DND-41 (cell line): ENCODE results near the gene COMMD9.
A peak's percentile ranks its signal among the peaks of the same experiment; 100 is the strongest.

Experiments used
- ATAC-seq: fragments of 200-7000 bp; cut with Tn5 transposase; 3 replicates; pipeline ENCODE4 v1.9.1; 2021; ENCODE audit warnings: low read depth; ENCODE audit not compliant: insufficient read depth
- DNase-seq: peaks from one replicate; pipeline ENCODE4 v3.0.0-alpha.2; 2020
- H2AFZ ChIP-seq: 2 replicates; pipeline ENCODE4 v1.6.0; 2012; ENCODE audit warnings: low read depth, low read length
- H3K27ac ChIP-seq: 2 replicates; pipeline ENCODE4 v1.5.1; 2012; ENCODE audit warnings: low read length, inconsistent platforms
- H3K27me3 ChIP-seq: fragments of 200-600 bp; sonication (generic); 2 replicates; pipeline ENCODE4 v1.6.0; 2012; ENCODE audit warnings: low read length, mild to moderate bottlenecking, inconsistent platforms; ENCODE audit not compliant: insufficient read depth, poor library complexity
- H3K36me3 ChIP-seq: 2 replicates; pipeline ENCODE4 v1.5.1; 2012; ENCODE audit warnings: low read length, inconsistent platforms; ENCODE audit not compliant: insufficient read depth
- H3K4me1 ChIP-seq: 2 replicates; pipeline ENCODE4 v1.5.1; 2012; ENCODE audit warnings: mild to moderate bottlenecking, low read length; ENCODE audit not compliant: insufficient read depth
- H3K4me2 ChIP-seq: 2 replicates; pipeline ENCODE4 v1.6.0; 2012; ENCODE audit warnings: mild to moderate bottlenecking, moderate library complexity, low read length, inconsistent platforms; ENCODE audit not compliant: insufficient read depth
- H3K4me3 ChIP-seq, 2 experiments: fragments of 200-600 bp in 1 of 2; shearing (Covaris generic) in 1 of 2; 2 replicates each; pipeline ENCODE4 v1.5.1; 2012 to 2016; ENCODE audit warnings: inconsistent platforms in 2 of 2, low read length in 2 of 2, mild to moderate bottlenecking in 2 of 2, low read depth in 1 of 2, moderate library complexity in 1 of 2
- H3K79me2 ChIP-seq: 2 replicates; pipeline ENCODE4 v1.6.0; 2012; ENCODE audit warnings: low read length, inconsistent platforms; ENCODE audit not compliant: insufficient read depth
- H3K9ac ChIP-seq: 2 replicates; pipeline ENCODE4 v1.6.0; 2012; ENCODE audit warnings: low read depth, mild to moderate bottlenecking, inconsistent platforms, low read length, moderate library complexity
- H3K9me3 ChIP-seq: 2 replicates; pipeline ENCODE4 v1.5.1; 2012; ENCODE audit warnings: low read length, moderate library complexity, mild to moderate bottlenecking, inconsistent platforms; ENCODE audit not compliant: insufficient read depth, severe bottlenecking
- H4K20me1 ChIP-seq: 2 replicates; pipeline ENCODE4 v1.6.0; 2012; ENCODE audit warnings: low read length; ENCODE audit not compliant: insufficient read depth
- CTCF ChIP-seq: IDR thresholded peaks from 2 replicates; pipeline ENCODE4 v1.5.1; 2012; ENCODE audit warnings: borderline replicate concordance, low read length, moderate library complexity, mild to moderate bottlenecking; ENCODE audit not compliant: poor library complexity, severe bottlenecking; ENCODE audit errors: extremely low read depth
- EZH2 ChIP-seq: IDR thresholded peaks from 3 replicates; pipeline ENCODE4 v1.6.1; 2012; ENCODE audit warnings: borderline replicate concordance, low read depth, mild to moderate bottlenecking, moderate library complexity, low read length, inconsistent platforms; ENCODE audit not compliant: severe bottlenecking

Gene COMMD9

DNA sequence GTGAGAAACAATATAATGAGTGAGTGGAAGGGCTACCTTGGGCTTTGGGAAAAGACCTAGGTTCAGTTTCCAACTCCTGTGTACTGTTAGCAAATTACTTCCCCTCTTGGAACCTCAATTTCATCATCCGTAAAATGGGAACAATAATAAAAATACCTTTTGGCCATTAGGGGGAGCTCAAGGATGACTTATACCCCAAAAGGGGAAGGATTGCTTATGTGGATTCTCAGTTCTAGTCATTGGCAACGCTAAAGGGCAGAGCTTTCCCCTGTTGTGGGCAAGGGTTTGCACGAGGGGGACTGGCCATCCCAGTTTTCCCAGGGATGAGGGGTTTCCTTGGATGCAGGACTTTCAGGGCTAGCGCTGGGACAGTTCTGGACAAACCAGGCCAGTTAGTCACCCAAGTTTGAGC lies 3.1 kb upstream of the COMMD9 start:
- H3K79me2 ChIP-seq = peaks cover 16% of the 10 kb centered on the region
- no peak overlapping the region for H3K27ac ChIP-seq
- H3K9me3 ChIP-seq = no peaks in the 10 kb centered on the region
- no peaks in the 10 kb centered on the region for H4K20me1 ChIP-seq
- H3K4me2 ChIP-seq = no peak overlapping the region
- ATAC-seq = peak; percentile 23; the same call in 1 of the 3 replicates
- no peak overlapping the region for H3K4me3 ChIP-seq
- DNase-seq = peak; percentile 13
- no peak overlapping the region for H3K9ac ChIP-seq
- H3K4me1 ChIP-seq = peaks cover 23% of the 10 kb centered on the region
- peaks cover 3% of the 10 kb centered on the region for H3K27me3 ChIP-seq
- TF ChIP-seq EZH2 (no peak), CTCF (peak; percentile 67)
- no peak overlapping the region for H2AFZ ChIP-seq
- no peaks in the 10 kb centered on the region for H3K36me3 ChIP-seq

- Histone ChIP-seq H3K4me2 (peak overlapping the region; percentile 94), H3K9ac (peak overlapping the region; percentile 57), H3K27me3 (no peaks in the 10 kb centered on the region), H3K4me3 (peak overlapping the region; percentile 43 to 65), H4K20me1 (no peaks in the 10 kb centered on the region), H3K9me3 (no peaks in the 10 kb centered on the region), H3K27ac (peak overlapping the region; percentile 34), H3K4me1 (peaks cover 23% of the 10 kb centered on the region), H3K79me2 (peaks cover 26% of the 10 kb centered on the region), H2AFZ (peak overlapping the region; percentile 97), H3K36me3 (no peaks in the 10 kb centered on the region)
- ATAC-seq = no peak
- TF ChIP-seq CTCF (no peak), EZH2 (no peak)
- DNase-seq = no peak
Observed at GRCh38 chr11:36288442-36289225, 590 bp downstream of the COMMD9 start.

DNA sequence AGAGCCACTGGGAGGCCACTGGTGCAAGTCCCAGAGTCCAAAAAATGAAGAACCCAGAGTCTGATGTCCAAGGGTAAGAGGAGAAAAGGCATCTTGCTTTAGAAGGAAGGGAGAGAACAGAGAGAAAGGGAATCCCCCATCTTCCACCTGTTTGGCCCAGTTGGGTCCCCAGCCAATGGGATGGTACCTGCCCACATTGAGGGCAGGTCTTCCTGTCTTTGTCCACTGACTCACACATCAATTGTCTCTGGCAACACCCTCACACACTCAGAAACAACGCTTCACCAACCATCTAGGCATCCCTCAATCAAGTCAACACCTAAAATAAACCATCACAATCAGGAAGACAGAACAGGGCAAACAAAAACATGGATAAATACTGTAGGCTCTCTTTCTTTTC lies 6.3 kb downstream of the COMMD9 start:
- H3K36me3 ChIP-seq = peaks cover 7% of the 10 kb centered on the region
- TF ChIP-seq CTCF (no peak), EZH2 (no peak)
- DNase-seq = no peak
- no peak overlapping the region for H3K4me3 ChIP-seq
- peaks cover 5% of the 10 kb centered on the region for H3K4me1 ChIP-seq
- H2AFZ ChIP-seq = no peak overlapping the region
- peaks cover 6% of the 10 kb centered on the region; the same call in 1 of the 2 replicates for H4K20me1 ChIP-seq
- peaks cover 30% of the 10 kb centered on the region for H3K79me2 ChIP-seq
- no peaks in the 10 kb centered on the region for H3K27me3 ChIP-seq
- H3K4me2 ChIP-seq = no peak overlapping the region
- no peak for ATAC-seq
- no peak overlapping the region for H3K9ac ChIP-seq
- no peak overlapping the region for H3K27ac ChIP-seq
- H3K9me3 ChIP-seq = no peaks in the 10 kb centered on the region
